Measurements from ENCODE around the gene ERG28. TPM values are rescaled to one million over a fixed set of nuclear protein-coding genes. Genes with fewer than 3 reads are reported as not detected.
"Not testable (repeated sequence)": the region's sequence is repeated elsewhere in the genome, so short reads cannot be mapped to it uniquely, and the experiment has no call there.

Gene ERG28
- total RNA-seq = 7.5 TPM
- long read RNA-seq, transcript ERG28-201 (5 exons, 2,633 nt) = major isoform, 30 of 32 reads
- long read RNA-seq, partial matches to known transcripts = 1 of 32 reads
- long read RNA-seq, other reads (novel, unspliced or antisense) = 1 of 32 reads

- intact Hi-C loops (cut with DNase I) = no loop called here
- DNase-seq (ENCODE audit: low spot score) = peak; percentile 97
Measured at GRCh38 chr14:75660630-75661498, at the start of gene ERG28, which contains the start of gene TTLL5. TSS of gene ERG28 (minus strand) at chr14:75660876. CDS start at chr14:75657502, 3,374 bp downstream. TSS of gene TTLL5 (plus strand) at chr14:75661246. CDS start at chr14:75663150, 1,904 bp downstream.

- intact Hi-C loops (cut with DNase I) = loop anchor here (5.0 kb wide), 1 partner anchor 643 kb away; no protein-coding TSS in a partner anchor
- DNase-seq (ENCODE audit: low spot score) = no peak
Measured at GRCh38 chr14:75709207-75709812, 48.6 kb upstream of the ERG28 start.

- intact Hi-C loops (cut with DNase I) = loop anchor here (5.0 kb wide), 1 partner anchor 647 kb away; no protein-coding TSS in a partner anchor
- no peak for DNase-seq (ENCODE audit: low spot score)
Measured at GRCh38 chr14:75705014-75705413, 44.3 kb upstream of the ERG28 start.

GRCh38 chr14:75703467-75703866 is 42.8 kb upstream of the ERG28 start:
- DNase-seq (ENCODE audit: low spot score) = no peak
- intact Hi-C loops (cut with DNase I) = no loop called here

- DNase-seq (ENCODE audit: low spot score) = no peak
- intact Hi-C loops (cut with DNase I) = no loop called here
Measured at GRCh38 chr14:75702616-75703261, 42.1 kb upstream of the ERG28 start.

- intact Hi-C loops (cut with DNase I) = no loop called here
- DNase-seq (ENCODE audit: low spot score) = no peak
Measured at GRCh38 chr14:75702122-75702521, 41.4 kb upstream of the ERG28 start.

- intact Hi-C loops (cut with DNase I) = no loop called here
- DNase-seq (ENCODE audit: low spot score) = no peak
Measured at GRCh38 chr14:75700295-75700694, 39.6 kb upstream of the ERG28 start.

GRCh38 chr14:75699331-75699730 is 38.7 kb upstream of the ERG28 start:
- no peak for DNase-seq (ENCODE audit: low spot score)
- intact Hi-C loops (cut with DNase I) = no loop called here

- intact Hi-C loops (cut with DNase I) = no loop called here
- DNase-seq (ENCODE audit: low spot score) = no peak
Measured at GRCh38 chr14:75697918-75698317, 37.2 kb upstream of the ERG28 start.

GRCh38 chr14:75697386-75697785 is 36.7 kb upstream of the ERG28 start:
- DNase-seq (ENCODE audit: low spot score) = no peak
- intact Hi-C loops (cut with DNase I) = no loop called here

GRCh38 chr14:75695025-75695424 is 34.3 kb upstream of the ERG28 start:
- DNase-seq (ENCODE audit: low spot score); intact Hi-C loops (cut with DNase I): not testable (repeated sequence)

GRCh38 chr14:75690010-75690409 is 29.3 kb upstream of the ERG28 start:
- no peak for DNase-seq (ENCODE audit: low spot score)
- intact Hi-C loops (cut with DNase I) = no loop called here

GRCh38 chr14:75689012-75689411 is 28.3 kb upstream of the ERG28 start:
- no peak for DNase-seq (ENCODE audit: low spot score)
- intact Hi-C loops (cut with DNase I) = no loop called here

- intact Hi-C loops (cut with DNase I) = no loop called here
- no peak for DNase-seq (ENCODE audit: low spot score)
Measured at GRCh38 chr14:75685910-75686309, 25.2 kb upstream of the ERG28 start.

GRCh38 chr14:75675265-75675960 is 14.7 kb upstream of the ERG28 start:
- no peak for DNase-seq (ENCODE audit: low spot score)
- intact Hi-C loops (cut with DNase I) = no loop called here

- intact Hi-C loops (cut with DNase I) = no loop called here
- no peak for DNase-seq (ENCODE audit: low spot score)
Measured at GRCh38 chr14:75673345-75674035, 12.8 kb upstream of the ERG28 start.

- intact Hi-C loops (cut with DNase I) = no loop called here
- DNase-seq (ENCODE audit: low spot score) = no peak
Measured at GRCh38 chr14:75672605-75673192, 12.0 kb upstream of the ERG28 start.

- intact Hi-C loops (cut with DNase I) = no loop called here
- DNase-seq (ENCODE audit: low spot score) = no peak
Measured at GRCh38 chr14:75667099-75667765, 6.6 kb upstream of the ERG28 start.

Measured in cardiac septum (tissue), 1 donor.